Central memory CD8-positive, alpha-beta T cell (primary cell): Measurements from ENCODE around the gene CXCL12.

Experiments used
- ATAC-seq: fragments of 150-1000 bp; cut with Tn5 transposase; replicated peaks from 2 replicates; pipeline ENCODE4 v1.10.0; 2022; ENCODE audit warnings: mild to moderate bottlenecking, moderate FRiP score, moderate number of reproducible peaks; ENCODE audit not compliant: poor library complexity, severe bottlenecking; ENCODE audit errors: extremely low read depth
- DNase-seq, 2 donors: peaks; one replicate each; pipeline ENCODE4 v3.0.0; 2021; ENCODE audit warnings: low spot score in 2 of 2
- H3K27ac Mint-ChIP-seq: one replicate; pipeline ENCODE4 v1.8.0; 2022; ENCODE audit warnings: low read depth, mild to moderate bottlenecking, moderate library complexity, mixed read lengths
- H3K27me3 Mint-ChIP-seq: one replicate; pipeline ENCODE4 v1.8.0; 2022; ENCODE audit warnings: mixed read lengths
- H3K36me3 Mint-ChIP-seq: one replicate; pipeline ENCODE4 v1.8.0; 2022; ENCODE audit warnings: mild to moderate bottlenecking, moderate library complexity, mixed read lengths; ENCODE audit not compliant: insufficient read depth
- H3K4me1 Mint-ChIP-seq: one replicate; pipeline ENCODE4 v1.8.0; 2022; ENCODE audit warnings: mixed read lengths
- H3K4me3 Mint-ChIP-seq: one replicate; pipeline ENCODE4 v1.8.0; 2022; ENCODE audit warnings: mild to moderate bottlenecking, moderate library complexity, mixed read lengths
- H3K9me3 Mint-ChIP-seq: one replicate; pipeline ENCODE4 v1.8.0; 2022; ENCODE audit warnings: mixed read lengths

CXCL12 gene

GRCh38 chr10:44388641-44389040, 3.7 kb upstream of the CXCL12 start:
- DNase-seq: no peak
- no peak overlapping the region for H3K4me3 Mint-ChIP-seq
- no peaks in the 10 kb centered on the region for H3K9me3 Mint-ChIP-seq
- no peak overlapping the region for H3K27ac Mint-ChIP-seq
- peaks cover 5% of the 10 kb centered on the region for H3K4me1 Mint-ChIP-seq
- peaks cover 59% of the 10 kb centered on the region for H3K27me3 Mint-ChIP-seq
- peaks cover 2% of the 10 kb centered on the region for H3K36me3 Mint-ChIP-seq
- no peak for ATAC-seq

DNA sequence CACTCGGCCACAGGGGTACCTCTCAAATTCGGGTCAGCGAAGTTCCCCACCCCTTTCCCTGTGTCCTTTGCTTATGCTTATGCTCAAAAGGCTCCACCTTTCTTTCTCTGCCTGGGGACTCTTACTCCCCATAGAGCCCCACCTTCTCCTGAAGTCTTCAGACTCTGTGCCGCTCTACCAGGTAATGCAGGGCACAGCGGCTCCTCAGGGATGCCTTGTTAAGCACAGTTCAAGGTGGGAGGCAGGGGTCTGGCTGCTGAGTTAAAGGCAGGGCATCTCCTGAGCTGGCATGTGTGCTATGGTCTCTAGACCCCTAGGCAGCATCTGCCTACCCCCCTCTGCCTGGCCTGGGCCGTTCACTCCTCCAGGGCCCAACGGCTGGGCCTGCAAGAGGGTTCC, 3.0 kb upstream of the CXCL12 start:
- Mint-ChIP-seq H3K36me3 (peaks cover 2% of the 10 kb centered on the region), H3K4me3 (no peak overlapping the region), H3K4me1 (peaks cover 5% of the 10 kb centered on the region), H3K9me3 (no peaks in the 10 kb centered on the region), H3K27me3 (peaks cover 62% of the 10 kb centered on the region), H3K27ac (no peak overlapping the region)
- no peak for ATAC-seq
- no peak for DNase-seq

- no peak for ATAC-seq
- H3K27ac Mint-ChIP-seq: no peak overlapping the region
- DNase-seq: no peak
These were observed 1.7 kb upstream of the CXCL12 start for GRCh38 chr10:44386546-44387052.

GRCh38 chr10:44385696-44386441, 972 bp upstream of the CXCL12 start:
- Mint-ChIP-seq H3K36me3 (peaks cover 2% of the 10 kb centered on the region), H3K27ac (no peak overlapping the region), H3K4me3 (no peak overlapping the region), H3K9me3 (no peaks in the 10 kb centered on the region), H3K4me1 (peaks cover 5% of the 10 kb centered on the region), H3K27me3 (peaks cover 49% of the 10 kb centered on the region)
- ATAC-seq (no peak), DNase-seq (no peak)

More at GRCh38 chr10:44386546-44387052, 1.7 kb upstream of the CXCL12 start:
- H3K4me1 Mint-ChIP-seq: peaks cover 5% of the 10 kb centered on the region
- H3K9me3 Mint-ChIP-seq: no peaks in the 10 kb centered on the region
- H3K27me3 Mint-ChIP-seq: peaks cover 56% of the 10 kb centered on the region
- H3K36me3 Mint-ChIP-seq: peaks cover 2% of the 10 kb centered on the region
- H3K4me3 Mint-ChIP-seq: no peak overlapping the region

DNA sequence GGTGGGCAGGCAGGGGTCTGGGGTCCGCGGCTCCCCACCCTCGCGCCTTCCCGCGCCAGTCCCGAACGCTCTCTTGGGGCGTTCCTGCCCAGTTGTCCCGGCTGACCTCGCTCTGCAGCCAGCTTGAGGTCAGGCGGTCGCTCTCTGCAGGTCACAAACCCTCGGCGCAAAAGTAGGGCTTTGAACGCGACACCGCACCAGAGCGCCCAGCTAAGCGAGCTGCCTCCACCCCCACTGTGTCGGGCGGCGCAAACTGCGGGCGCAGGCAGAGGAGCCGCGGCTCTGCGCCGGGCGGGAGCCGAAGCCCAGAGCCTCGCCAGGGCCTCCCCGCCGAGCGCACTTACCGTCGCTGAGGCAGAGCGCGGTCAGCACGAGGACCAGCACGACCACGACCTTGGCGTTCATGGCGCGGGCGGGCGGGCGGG, 284 bp downstream of the CXCL12 start:
- peaks cover 2% of the 10 kb centered on the region for H3K36me3 Mint-ChIP-seq
- no peak overlapping the region for H3K27ac Mint-ChIP-seq
- DNase-seq (no peak), ATAC-seq (no peak)
- H3K4me1 Mint-ChIP-seq: peaks cover 5% of the 10 kb centered on the region
- no peak overlapping the region for H3K4me3 Mint-ChIP-seq
- H3K27me3 Mint-ChIP-seq: peaks cover 46% of the 10 kb centered on the region
- no peaks in the 10 kb centered on the region for H3K9me3 Mint-ChIP-seq

DNA sequence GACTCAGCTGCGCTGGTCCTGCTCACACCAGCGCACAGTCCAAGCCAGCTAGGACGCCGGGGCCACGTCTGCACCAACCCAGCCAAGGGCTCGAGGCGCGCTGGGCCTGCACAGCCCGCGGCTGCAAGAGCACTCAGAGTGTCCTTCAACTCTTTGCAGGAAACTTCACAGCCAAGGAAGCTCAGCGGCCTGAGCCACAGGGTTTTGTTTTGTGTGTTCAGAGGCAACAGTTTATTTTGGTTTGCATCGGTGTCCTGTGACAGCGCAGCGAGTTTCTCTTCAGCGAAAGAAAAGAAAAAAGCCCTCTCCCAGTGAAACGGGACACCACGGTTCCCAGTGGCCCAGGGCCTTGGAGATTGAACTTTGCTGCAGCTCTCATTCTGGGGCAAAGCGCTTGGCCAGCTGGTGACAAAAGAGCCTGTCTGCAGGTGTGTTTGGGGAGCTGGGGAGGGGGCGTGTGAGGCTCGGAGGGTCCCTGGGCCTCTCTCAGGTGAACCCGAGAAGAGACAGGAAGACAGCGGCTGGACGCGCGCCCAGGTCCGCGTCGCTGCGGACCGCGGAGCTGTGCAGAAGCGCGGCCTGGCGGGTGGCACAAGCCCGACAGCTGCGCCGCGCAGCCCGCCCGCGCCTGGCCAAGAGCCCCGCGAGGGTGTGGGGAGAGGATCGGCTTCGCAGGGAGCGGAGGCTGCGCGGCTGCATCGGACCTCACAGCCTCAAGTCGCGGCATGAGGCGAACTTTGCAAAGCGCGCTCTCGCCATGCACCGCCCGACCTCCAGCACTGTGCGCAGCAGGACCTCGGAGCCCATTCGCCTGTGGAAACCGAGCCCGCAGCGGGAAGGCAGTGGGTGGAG, 922 bp downstream of the CXCL12 start:
- H3K36me3 Mint-ChIP-seq: peaks cover 2% of the 10 kb centered on the region
- no peak overlapping the region for H3K4me3 Mint-ChIP-seq

DNA sequence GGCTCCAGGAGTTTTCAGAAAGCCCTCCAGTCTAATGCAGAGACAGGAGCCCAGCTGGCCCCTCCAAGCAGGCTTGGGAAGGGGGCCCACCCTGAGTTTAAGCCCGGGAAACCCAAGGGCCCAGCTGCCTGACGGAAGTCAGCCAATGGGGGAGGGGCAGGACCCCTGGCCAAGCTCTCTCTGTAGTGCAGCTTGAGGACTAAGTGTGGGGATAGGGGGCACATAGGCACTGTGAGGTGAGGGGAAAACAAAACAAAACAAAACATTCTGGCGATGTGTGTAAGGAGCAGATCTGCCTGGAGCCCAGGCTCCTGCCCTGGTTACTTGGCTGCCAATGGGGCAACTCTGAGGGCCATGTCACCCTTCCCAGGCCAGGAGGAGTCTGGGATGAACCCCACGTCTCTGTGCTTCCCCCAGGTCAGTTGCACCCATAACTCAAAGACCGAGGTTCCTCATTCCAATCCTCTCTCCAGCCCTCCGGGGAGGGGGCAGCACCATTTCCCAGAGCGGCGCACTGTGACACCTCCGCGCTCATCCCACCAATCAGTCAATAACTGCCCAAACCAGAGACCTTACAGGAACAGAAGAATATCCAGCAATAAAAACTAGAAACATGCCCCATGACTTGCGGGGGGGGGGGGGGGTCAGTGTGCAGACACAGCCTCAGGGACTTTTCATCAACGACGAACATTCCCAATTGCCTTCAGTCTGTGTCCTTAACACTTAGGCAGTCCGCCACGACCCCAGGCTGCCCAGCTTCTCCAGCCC, 1.7 kb downstream of the CXCL12 start:
- peaks cover 37% of the 10 kb centered on the region for H3K27me3 Mint-ChIP-seq
- DNase-seq (no peak), ATAC-seq (no peak)
- no peak overlapping the region for H3K27ac Mint-ChIP-seq
- no peaks in the 10 kb centered on the region for H3K9me3 Mint-ChIP-seq
- H3K4me3 Mint-ChIP-seq: no peak overlapping the region
- peaks cover 2% of the 10 kb centered on the region for H3K36me3 Mint-ChIP-seq
- H3K4me1 Mint-ChIP-seq: peaks cover 5% of the 10 kb centered on the region

More for the DNA sequence above, 922 bp downstream of the CXCL12 start:
- H3K4me1 Mint-ChIP-seq: peaks cover 5% of the 10 kb centered on the region
- no peaks in the 10 kb centered on the region for H3K9me3 Mint-ChIP-seq
- H3K27ac Mint-ChIP-seq: no peak overlapping the region
- peaks cover 45% of the 10 kb centered on the region for H3K27me3 Mint-ChIP-seq
- DNase-seq (no peak), ATAC-seq (no peak)

DNA sequence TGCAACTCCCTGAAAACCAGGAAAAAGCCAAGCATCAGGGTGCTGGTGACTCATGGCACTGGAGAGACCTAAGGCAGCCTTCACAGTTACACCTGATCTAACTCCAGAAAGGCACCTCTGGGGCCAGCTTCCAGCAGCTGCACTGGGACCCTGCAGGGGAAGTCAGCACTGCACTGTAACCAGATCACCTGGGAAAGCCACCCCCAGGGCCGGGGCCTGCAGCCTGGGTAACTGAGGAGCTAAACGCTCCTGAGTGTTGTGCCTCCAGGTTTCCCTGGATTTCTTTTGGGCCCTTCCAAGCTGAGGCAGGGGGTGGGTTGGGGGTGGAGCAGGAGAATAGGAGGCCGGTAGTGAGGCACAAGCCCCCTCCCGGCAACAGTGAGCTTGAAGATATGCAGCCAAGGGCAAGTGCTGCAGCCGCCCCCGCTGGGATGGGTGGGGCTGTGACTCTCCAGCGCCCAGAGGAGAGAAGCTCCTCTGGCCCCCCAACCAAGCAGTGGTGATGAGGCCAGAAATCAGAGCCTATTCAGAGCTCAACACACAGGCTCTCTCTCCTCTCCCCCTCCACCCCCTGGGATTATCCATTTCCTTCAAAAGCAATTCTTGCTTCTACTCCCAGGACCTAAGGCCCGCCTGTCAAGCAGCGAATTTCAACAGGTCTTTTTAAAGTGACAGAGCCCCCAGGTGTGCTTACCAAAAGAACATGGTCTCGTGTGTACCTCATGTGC, 2.6 kb downstream of the CXCL12 start:
- Mint-ChIP-seq H3K27me3 (peaks cover 35% of the 10 kb centered on the region), H3K27ac (no peak overlapping the region), H3K4me3 (no peak overlapping the region), H3K4me1 (peaks cover 5% of the 10 kb centered on the region), H3K36me3 (no peaks in the 10 kb centered on the region), H3K9me3 (no peaks in the 10 kb centered on the region)
- no peak for DNase-seq
- ATAC-seq: no peak

DNA sequence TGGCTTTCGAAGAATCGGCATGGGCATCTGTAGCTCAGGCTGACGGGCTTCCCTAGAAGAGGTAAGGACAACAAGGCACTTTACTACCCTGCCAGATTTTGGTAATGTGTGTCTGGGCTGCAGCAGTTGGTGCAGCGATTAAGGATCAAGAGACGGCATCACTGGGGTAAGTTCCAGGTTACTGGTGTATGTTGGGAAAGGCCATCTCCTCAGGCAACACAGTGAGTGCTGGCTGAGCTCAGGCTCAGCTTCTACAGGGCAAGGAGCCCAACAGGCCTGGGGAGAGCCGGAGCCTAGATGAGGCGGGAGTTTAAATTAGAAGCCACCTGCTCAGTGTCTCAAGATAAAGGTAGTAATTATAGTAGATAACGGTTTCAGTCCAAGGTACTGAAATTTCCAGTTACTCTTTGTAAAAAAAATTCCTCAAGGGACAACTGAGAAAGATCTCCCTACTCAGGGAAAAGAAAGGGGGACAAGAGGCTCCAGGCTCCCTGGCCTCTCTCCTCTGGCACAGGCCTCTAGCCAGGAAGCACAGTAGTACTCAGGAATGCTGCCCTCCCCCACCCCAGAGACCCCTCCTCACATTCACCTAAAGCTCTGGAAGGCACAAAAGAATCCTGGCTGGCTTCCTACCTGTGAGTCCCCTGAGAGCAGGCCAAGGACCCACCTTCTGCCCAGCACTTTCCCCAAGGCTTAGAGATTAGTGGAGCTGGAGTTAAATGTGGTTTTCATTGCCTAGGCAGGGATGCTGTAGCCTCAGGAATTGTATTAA, 3.9 kb downstream of the CXCL12 start:
- no peak overlapping the region for H3K27ac Mint-ChIP-seq

DNA sequence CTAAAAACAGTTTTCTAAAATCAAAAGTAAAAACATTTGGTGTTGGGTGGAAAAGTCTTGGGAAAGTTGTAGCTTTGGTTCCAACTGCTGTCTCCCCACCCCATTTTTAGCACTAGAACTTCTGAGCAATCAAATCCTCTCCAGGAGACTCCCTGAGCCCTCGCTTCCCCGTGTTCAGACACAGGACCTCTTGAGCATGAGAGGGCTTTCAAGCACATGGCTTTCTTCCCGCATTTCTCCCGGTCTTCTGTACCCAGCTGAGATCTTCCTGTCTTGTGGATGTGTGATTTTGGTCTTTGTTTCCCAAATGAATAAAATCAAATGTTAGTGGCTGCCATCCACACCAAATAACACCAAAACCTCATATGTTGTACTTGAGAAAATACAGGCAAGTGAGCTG, 5.0 kb downstream of the CXCL12 start:
- no peaks in the 10 kb centered on the region for H3K4me1 Mint-ChIP-seq
- H3K27ac Mint-ChIP-seq: no peak overlapping the region
- peaks cover 28% of the 10 kb centered on the region for H3K27me3 Mint-ChIP-seq
- H3K4me3 Mint-ChIP-seq: no peak overlapping the region
- ATAC-seq (no peak), DNase-seq (no peak)
- no peaks in the 10 kb centered on the region for H3K36me3 Mint-ChIP-seq
- H3K9me3 Mint-ChIP-seq: no peaks in the 10 kb centered on the region

More for the DNA sequence above, 3.9 kb downstream of the CXCL12 start:
- no peak for ATAC-seq
- H3K9me3 Mint-ChIP-seq: no peaks in the 10 kb centered on the region
- H3K36me3 Mint-ChIP-seq: no peaks in the 10 kb centered on the region
- H3K4me3 Mint-ChIP-seq: no peak overlapping the region
- peaks cover 5% of the 10 kb centered on the region for H3K4me1 Mint-ChIP-seq
- peaks cover 33% of the 10 kb centered on the region for H3K27me3 Mint-ChIP-seq
- DNase-seq: no peak

DNA sequence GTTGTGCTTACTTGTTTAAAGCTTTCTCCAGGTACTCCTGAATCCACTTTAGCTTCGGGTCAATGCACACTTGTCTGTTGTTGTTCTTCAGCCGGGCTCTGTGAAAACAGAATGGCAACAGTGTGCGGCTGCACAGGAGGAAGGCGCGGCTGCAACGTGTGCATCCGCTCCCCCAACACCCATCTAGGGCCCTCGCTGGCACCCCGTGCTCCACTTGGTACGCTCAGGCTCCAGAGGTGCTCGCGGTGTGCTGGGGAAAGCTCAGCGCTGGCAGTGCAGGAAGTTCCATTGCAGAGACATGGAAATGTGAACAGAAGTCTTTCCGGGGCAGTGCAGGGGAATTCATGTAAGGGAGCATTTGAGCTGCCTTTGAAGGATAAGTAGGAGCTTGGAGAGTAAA, 6.3 kb downstream of the CXCL12 start:
- Mint-ChIP-seq H3K4me3 (no peak overlapping the region), H3K27me3 (peaks cover 28% of the 10 kb centered on the region), H3K9me3 (no peaks in the 10 kb centered on the region), H3K36me3 (no peaks in the 10 kb centered on the region), H3K4me1 (no peaks in the 10 kb centered on the region), H3K27ac (no peak overlapping the region)
- ATAC-seq (no peak), DNase-seq (no peak)
